ENCODE results near the gene KIFC1.

- no peak for TF ChIP-seq POLR2A (IDR thresholded peaks at IDR 0.05; ENCODE audit: low read depth, low read length)
- no peak for TF ChIP-seq POLR2AphosphoS5 (IDR thresholded peaks at IDR 0.05; ENCODE audit: low read depth, low read length)
These were observed 64.5 kb downstream of the KIFC1 start for GRCh38 chr6:33456156-33456555.
